Naive thymus-derived CD8-positive, alpha-beta T cell (primary cell): ENCODE measurements around the gene NSUN4. TPM values are rescaled to one million over a fixed set of nuclear protein-coding genes. Genes with fewer than 3 reads are reported as not detected.
"Not testable (repeated sequence)": the region's sequence is repeated elsewhere in the genome, so short reads cannot be mapped to it uniquely, and the experiment has no call there.

Source experiments
- ATAC-seq, 2 donors: fragments of 150-1000 bp; cut with Tn5 transposase in 1 of 2; sonication (Bioruptor Pico), chemical (Tn5 transposase) in 1 of 2; 1 replicate in 1 of 2; 2 replicates in 1 of 2; pipeline ENCODE4 v1.10.0; 2021; ENCODE audit warnings: mild to moderate bottlenecking in 2 of 2, moderate library complexity in 2 of 2
- POLR2A ChIA-PET: fragments of 350-600 bp; sonication (Branson Sonifier 250); formaldehyde crosslinking; loops from one replicate; lab custom pipeline; 2021; ENCODE audit warnings: antibody characterized with exemption; lab: Charles Lee
- DNase-seq, 10 donors: peaks; one replicate each; pipeline versions ENCODE4 v3.0.0 to v3.0.0-alpha.2; 2020 to 2022
- H3K27ac Mint-ChIP-seq, 10 donors: one replicate each; pipeline ENCODE4 v1.8.0; 2020 to 2022; ENCODE audit warnings: mild to moderate bottlenecking in 10 of 10, mixed read lengths in 10 of 10, moderate library complexity in 4 of 10, inconsistent platforms in 1 of 10
- H3K27me3 Mint-ChIP-seq, 5 donors: one replicate each; pipeline ENCODE4 v1.8.0; 2021 to 2022; ENCODE audit warnings: mixed read lengths in 5 of 5
- H3K36me3 Mint-ChIP-seq, 3 donors: one replicate each; pipeline ENCODE4 v1.8.0; 2020 to 2022; ENCODE audit warnings: mixed read lengths in 3 of 3, mild to moderate bottlenecking in 2 of 3, inconsistent platforms in 1 of 3
- H3K4me1 Mint-ChIP-seq, 4 donors: one replicate each; pipeline ENCODE4 v1.8.0; 2021 to 2022; ENCODE audit warnings: mixed read lengths in 4 of 4
- H3K4me3 Mint-ChIP-seq, 10 donors: one replicate each; pipeline ENCODE4 v1.8.0; 2020 to 2022; ENCODE audit warnings: mild to moderate bottlenecking in 10 of 10, mixed read lengths in 10 of 10, moderate library complexity in 6 of 10, inconsistent platforms in 1 of 10
- H3K9me3 Mint-ChIP-seq, 9 donors: one replicate each; pipeline ENCODE4 v1.8.0; 2020 to 2022; ENCODE audit warnings: mixed read lengths in 9 of 9, mild to moderate bottlenecking in 3 of 9, inconsistent platforms in 1 of 9, moderate library complexity in 1 of 9
- polyA plus RNA-seq, 3 donors: library from polyadenylated mRNA; unstranded; fragments of 300-500 nt; fragmentation: Illumina TruSeq; gene quantifications; one replicate each; pipeline ENCODE4 v1.2.3, GENCODE V29; 2021
- total RNA-seq, 8 experiments: library from RNA in 2 of 8; stranded (reverse) in 2 of 8; gene quantifications; one replicate each; pipeline ENCODE4 v1.2.3 and lab custom pipeline; 2021 to 2026

Gene NSUN4
- total and polyA plus RNA-seq, 5 experiments from 2014 or later, result 10.3 to 29.7 (median 14.0) TPM

DNA sequence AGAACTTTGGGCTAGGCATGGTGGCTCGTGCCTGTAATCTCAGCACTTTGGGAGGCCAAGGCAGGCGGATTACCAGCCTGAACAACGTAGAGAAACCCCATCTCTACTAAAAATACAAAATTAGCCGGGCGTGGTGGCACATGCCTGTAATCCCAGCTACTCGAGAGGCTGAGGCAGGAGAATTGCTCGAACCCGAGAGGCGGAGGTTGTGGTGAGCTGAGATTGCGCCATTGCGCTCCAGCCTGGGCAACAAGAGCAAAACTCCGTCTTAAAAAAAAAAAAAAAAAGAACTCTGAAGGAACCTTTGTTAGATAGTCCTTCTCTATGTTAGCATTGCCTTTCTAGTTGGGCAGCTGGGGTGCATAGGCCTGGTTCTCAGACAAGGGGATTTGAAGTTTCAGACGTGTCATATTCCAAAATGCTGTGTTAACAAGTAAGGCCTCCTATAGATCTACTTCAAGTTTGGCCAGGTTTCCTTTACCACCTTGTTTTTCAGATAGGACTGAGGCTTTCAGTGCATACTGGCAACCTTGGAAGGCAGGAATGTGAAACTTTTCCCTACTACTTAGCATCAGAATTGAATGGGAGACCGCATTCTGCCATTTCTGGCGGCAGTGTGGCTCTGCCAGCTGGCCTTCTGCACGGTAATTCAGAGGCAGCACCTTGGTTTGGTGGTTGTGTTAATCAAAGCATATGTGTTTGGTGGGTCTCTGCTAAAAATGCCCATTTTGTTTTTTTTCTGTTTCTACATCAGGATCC is 31.0 kb upstream of the NSUN4 start:
- Mint-ChIP-seq H3K9me3 (no peaks in the 10 kb centered on the region), H3K27me3 (no peaks in the 10 kb centered on the region), H3K36me3 (peaks cover 0 to 74% (median 13%) of the 10 kb centered on the region in 3 donors), H3K4me1 (peaks cover 11 to 38% (median 29%) of the 10 kb centered on the region in 4 donors), H3K27ac (no peak overlapping the region), H3K4me3 (no peak overlapping the region)
- POLR2A ChIA-PET, result no interaction called here
- DNase-seq, result no peak
- ATAC-seq, result no peak

DNA sequence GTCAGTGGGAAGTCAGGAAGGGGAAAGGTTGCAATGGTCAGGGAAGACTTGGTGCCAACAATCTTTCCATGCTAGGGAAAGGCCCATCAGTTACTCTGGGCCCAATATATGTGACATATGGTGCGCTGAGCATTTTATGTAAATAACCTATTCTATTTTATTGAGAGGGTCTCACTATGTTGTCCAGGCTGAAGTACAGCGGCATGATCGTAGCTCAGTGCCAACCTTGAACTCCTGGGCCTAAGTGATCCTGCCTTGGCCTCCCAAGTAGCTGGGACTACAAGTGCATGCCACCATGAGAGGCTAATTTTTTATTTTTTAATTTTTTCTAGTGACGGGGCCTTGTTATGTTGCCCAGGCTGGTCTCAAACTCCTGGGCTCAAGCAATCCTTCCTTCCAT is 30.3 kb upstream of the NSUN4 start:
- Mint-ChIP-seq H3K27ac (no peak overlapping the region), H3K9me3 (no peaks in the 10 kb centered on the region), H3K27me3 (no peaks in the 10 kb centered on the region), H3K4me3 (no peak overlapping the region), H3K4me1 (peaks cover 11 to 33% (median 26%) of the 10 kb centered on the region in 4 donors), H3K36me3 (peaks cover 0 to 79% (median 15%) of the 10 kb centered on the region in 3 donors)
- no peak for DNase-seq
- POLR2A ChIA-PET, result no interaction called here
- ATAC-seq, result no peak

DNA sequence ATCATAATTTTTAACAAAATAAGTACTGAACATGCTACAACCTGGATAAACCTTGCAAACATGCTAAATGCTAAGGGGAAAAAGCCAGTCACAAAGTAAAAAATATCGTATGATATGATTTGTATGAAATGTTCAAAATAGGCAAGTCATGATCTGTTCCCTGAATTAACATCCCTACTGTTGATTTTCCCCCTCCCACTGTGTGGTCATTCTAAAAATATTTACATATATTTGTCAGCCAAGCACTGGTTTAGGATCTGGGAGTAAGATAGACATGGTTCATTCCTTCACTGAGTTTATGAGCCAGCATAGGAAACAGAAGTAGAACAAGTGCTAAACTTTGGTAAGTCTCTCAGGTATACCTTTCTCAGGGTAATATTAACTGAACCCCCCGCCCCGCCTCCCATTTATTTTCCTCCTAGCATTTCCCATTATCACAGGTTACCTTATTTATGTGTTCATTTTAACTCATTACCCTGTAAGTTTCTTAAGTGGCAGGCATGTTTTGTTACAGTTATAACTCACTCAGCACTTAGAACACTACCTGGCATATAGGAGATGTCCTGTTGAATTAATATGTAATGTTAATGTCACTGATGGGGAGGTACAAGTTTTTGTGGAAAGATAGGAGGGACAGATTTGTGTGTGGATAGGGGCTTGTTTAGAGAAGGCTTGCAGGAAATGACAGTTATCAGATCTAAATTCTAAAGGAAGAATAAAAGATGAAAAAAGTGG is 24.8 kb upstream of the NSUN4 start:
- H3K4me1 Mint-ChIP-seq, result no peaks in the 10 kb centered on the region
- H3K4me3 Mint-ChIP-seq, result no peak overlapping the region
- POLR2A ChIA-PET, result no interaction called here
- H3K36me3 Mint-ChIP-seq, result peaks cover 0 to 66% (median 17%) of the 10 kb centered on the region in 3 donors
- no peak for DNase-seq
- peak overlapping the region in 1 of 10 donors; percentile 24 for H3K27ac Mint-ChIP-seq
- no peaks in the 10 kb centered on the region for H3K27me3 Mint-ChIP-seq
- H3K9me3 Mint-ChIP-seq, result no peaks in the 10 kb centered on the region
- no peak for ATAC-seq

DNA sequence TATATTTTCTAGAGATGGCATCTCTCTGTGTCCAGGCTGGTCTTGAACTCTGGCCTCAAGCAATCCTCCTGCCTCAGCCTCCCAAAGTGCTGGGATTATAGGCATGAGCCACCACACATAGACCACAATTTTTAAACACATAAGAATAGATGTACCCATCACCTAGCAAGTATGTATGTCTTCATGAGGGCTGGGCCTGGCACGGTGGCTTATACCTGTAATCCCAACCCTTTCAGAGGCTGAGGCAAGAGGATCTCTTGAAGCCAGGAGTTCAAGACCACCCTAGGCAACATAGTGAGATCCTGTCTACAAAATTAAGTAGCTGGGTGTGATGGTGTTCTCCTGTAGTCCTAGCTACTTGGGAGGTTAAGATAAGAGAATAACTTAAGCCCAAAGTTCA is 23.3 kb upstream of the NSUN4 start:
- POLR2A ChIA-PET, result no interaction called here
- Mint-ChIP-seq H3K9me3 (no peaks in the 10 kb centered on the region), H3K36me3 (peaks cover 0 to 52% (median 13%) of the 10 kb centered on the region in 3 donors), H3K27ac (no peak overlapping the region), H3K27me3 (no peaks in the 10 kb centered on the region), H3K4me1 (no peaks in the 10 kb centered on the region), H3K4me3 (no peak overlapping the region)
- ATAC-seq, result no peak
- DNase-seq, result no peak

DNA sequence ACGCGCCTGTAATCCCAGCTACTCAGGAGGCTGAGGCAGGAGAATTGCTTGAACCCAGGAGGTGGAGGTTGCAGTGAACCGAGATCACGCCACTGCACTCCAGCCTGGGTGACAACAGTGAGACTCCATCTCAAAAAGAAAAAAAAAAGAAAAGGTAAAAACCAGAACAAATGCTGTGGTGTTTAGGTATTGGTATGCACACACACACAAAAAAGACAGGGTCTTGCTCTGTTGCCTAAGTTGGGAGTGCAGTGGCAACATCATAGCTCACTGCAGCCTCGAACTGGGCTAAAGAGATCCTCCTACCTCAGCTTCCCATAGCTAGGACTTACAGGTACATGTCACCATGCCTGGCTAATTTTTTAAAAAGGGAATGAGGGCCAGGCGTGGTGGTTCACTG is 21.3 kb upstream of the NSUN4 start:
- not testable (repeated sequence) for DNase-seq, H3K9me3 Mint-ChIP-seq, H3K4me1 Mint-ChIP-seq, H3K4me3 Mint-ChIP-seq, ATAC-seq, H3K27ac Mint-ChIP-seq, H3K27me3 Mint-ChIP-seq
- peaks cover 0 to 32% (median 9%) of the 10 kb centered on the region in 3 donors for H3K36me3 Mint-ChIP-seq
- POLR2A ChIA-PET, result interaction anchor here (1.4 kb wide), 1 partner anchor 16 kb away, joined by 4 read pairs; the partner anchor contains the start of genes LRRC41 and UQCRH

DNA sequence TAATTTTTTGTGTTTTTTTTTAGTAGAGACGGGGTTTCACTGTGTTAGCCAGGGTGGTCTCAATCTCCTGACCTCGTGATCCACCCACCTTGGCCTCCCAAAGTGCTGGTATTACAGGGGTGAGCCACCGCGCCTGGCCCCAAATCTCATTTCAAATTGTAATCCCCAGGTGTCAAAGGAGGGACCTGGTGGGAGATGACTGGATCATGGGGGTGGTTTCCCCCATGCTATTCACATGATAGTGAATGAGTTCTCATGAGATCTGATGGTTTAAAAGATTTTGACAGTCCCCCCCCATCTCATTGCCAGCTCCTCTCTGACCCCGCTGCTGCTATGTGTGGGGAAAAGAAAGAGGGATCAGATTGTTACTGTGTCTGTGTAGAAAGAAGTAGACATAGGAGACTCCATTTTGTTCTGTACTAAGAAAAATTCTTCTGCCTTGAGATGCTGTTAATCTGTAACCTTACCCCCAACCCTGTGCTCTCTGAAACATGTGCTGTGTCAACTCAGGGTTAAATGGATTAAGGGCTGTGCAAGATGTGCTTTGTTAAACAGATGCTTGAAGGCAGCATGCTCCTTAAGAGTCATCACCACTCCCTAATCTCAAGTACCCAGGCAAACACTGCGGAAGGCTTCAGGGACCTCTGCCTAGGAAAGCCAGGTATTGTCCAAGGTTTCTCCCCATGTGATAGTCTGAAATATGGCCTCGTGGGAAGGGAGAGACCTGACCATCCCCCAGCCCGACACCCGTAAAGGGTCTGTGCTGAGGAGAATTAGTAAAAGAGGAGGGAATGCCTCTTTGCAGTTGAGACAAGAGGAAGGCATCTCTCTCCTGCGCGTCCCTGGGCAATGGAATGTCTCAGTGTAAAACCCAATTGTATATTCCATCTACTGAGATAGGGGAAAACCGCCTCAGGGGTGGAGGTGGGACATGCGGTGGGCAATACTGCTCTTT is 20.4 kb upstream of the NSUN4 start:
- H3K9me3 Mint-ChIP-seq, H3K4me1 Mint-ChIP-seq, DNase-seq, H3K27me3 Mint-ChIP-seq, POLR2A ChIA-PET, ATAC-seq, H3K4me3 Mint-ChIP-seq: not testable (repeated sequence)
- peak overlapping the region in 1 of 10 donors; percentile 35 for H3K27ac Mint-ChIP-seq
- peaks cover 0 to 23% (median 6%) of the 10 kb centered on the region in 3 donors for H3K36me3 Mint-ChIP-seq

DNA sequence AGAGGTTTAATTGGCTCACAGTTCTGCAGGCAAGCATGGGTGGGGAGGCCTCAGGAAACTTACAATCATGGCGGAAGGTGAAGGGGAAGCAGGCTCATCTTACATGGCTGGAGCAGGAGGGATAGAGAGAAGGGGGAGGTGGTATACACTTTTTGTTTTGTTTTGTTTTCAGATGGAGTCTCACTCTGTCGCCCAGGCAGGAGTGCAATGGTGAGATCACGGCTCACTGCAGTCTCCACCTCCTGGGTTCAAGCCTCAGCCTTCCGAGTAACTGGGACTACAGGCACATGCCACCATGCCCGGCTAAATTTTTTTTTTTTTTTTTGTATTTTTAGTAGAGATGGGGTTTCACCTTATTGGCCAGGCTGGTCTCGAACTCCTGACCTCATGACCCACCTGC is 18.4 kb upstream of the NSUN4 start:
- ATAC-seq, result not testable (repeated sequence)

DNA sequence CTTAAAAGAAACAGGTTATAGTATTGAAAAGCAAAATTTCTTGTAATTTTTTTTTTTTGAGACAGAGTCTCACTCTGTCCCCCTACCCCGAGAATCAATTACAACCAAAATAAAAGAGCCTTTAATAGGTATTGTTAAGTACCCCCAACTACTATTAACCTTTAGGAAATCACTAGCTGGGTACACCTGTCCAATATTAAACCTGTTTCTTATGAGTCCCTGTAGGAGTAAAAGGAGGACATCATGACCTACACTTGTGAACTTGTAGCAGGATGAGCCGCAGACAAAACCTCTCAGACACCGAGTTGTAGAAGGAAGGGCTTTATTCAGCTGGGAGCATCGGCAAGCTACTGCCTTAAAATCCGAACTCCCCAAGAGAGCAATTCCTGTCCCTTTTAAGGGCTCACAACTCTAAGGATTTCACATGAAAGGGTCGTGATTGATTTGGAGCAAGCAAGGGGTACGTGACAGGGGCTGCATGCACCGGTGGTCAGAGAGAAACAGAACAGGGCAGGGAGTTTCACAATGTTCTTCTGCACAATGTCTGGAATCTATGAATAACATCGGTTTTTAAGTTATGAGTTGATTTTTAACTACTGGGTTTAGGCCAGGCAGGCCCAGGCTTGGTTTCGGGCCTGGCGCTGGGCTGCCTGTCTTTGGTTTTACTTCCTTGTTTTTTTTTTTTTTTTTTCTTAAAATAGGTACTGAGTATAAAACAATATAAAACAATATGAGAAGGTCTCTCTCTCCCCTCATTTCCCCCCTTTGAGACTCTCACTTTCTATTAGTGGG is 15.1 kb upstream of the NSUN4 start:
- ATAC-seq, H3K4me1 Mint-ChIP-seq, H3K27ac Mint-ChIP-seq, DNase-seq, H3K9me3 Mint-ChIP-seq, H3K27me3 Mint-ChIP-seq, H3K4me3 Mint-ChIP-seq, POLR2A ChIA-PET, H3K36me3 Mint-ChIP-seq: not testable (repeated sequence)

More for the DNA sequence above, 18.4 kb upstream of the NSUN4 start:
- H3K27ac Mint-ChIP-seq, H3K36me3 Mint-ChIP-seq, H3K4me1 Mint-ChIP-seq, H3K27me3 Mint-ChIP-seq, POLR2A ChIA-PET, H3K9me3 Mint-ChIP-seq, H3K4me3 Mint-ChIP-seq, DNase-seq: not testable (repeated sequence)

DNA sequence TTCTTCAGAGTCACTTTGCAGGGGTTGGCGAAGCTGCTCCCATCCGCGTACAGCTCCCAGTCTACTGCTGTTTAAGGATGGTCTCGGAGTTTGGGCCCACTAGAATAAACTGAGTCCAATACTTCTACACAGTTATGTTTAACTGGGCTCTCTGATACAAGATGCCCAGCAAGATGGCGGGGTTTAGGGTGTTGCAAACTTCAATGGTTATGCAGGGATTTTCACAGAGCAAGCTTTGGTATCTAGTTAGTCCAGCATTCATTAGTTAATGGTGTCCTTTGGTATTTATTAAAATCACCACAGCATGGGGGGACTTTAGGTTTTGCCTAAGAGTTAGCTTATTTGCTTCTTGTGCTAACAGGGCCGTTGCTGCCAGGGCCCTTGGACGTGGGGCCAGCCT is 12.4 kb upstream of the NSUN4 start:
- not testable (repeated sequence) for H3K27me3 Mint-ChIP-seq, H3K27ac Mint-ChIP-seq, ATAC-seq, H3K36me3 Mint-ChIP-seq, H3K4me1 Mint-ChIP-seq, H3K9me3 Mint-ChIP-seq, H3K4me3 Mint-ChIP-seq, DNase-seq
- POLR2A ChIA-PET, result interaction anchor here (1.0 kb wide), 1 partner anchor 13 kb away, joined by 3 read pairs; the partner anchor contains the start of gene NSUN4

DNA sequence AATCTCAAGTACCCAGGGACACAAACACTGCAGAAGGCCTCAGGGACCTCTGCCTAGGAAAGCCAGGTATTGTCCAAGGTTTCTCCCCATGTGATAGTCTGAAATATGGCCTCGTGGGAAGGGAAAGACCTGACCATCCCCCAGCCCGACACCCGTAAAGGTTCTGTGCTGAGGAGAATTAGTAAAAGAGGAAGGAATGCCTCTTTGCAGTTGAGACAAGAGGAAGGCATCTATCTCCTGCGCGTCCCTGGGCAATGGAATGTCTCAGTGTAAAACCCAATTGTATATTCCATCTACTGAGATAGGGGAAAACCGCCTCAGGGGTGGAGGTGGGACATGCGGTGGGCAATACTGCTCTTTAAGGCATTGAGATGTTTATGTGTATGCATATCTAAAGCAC is 10.8 kb upstream of the NSUN4 start:
- H3K36me3 Mint-ChIP-seq, H3K9me3 Mint-ChIP-seq, ATAC-seq, DNase-seq, H3K4me1 Mint-ChIP-seq, POLR2A ChIA-PET, H3K4me3 Mint-ChIP-seq, H3K27ac Mint-ChIP-seq, H3K27me3 Mint-ChIP-seq: not testable (repeated sequence)

DNA sequence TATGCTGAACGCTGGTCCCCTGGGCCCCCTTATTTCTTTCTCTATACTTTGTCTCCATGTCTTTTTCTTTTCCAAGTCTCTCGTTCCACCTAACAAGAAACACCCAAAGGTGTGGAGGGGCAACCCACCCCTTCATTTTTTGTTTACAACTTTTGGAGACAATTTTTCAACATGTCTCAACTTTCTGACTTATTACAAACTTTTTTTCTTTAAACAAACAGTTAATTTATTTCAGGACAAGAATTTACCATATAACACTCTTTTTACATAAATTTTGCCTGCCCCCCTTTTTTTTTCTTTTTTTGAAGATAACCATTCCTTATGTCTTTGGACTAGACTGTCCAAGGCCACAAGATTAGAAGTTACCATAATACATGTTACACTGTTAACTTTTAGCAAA is 10.2 kb upstream of the NSUN4 start:
- ATAC-seq, DNase-seq, H3K27ac Mint-ChIP-seq, H3K36me3 Mint-ChIP-seq, H3K4me1 Mint-ChIP-seq, H3K27me3 Mint-ChIP-seq, POLR2A ChIA-PET, H3K4me3 Mint-ChIP-seq, H3K9me3 Mint-ChIP-seq: not testable (repeated sequence)
